Measurements from ENCODE around the gene CELF2.

- TF ChIP-seq TAF1 (IDR thresholded peaks at IDR 0.05; ENCODE audit: borderline replicate concordance, insufficient read depth, low read length) (no peak), POLR2AphosphoS5 (IDR thresholded peaks at IDR 0.05; ENCODE audit: low read depth, low read length) (no peak), SIN3A (IDR thresholded peaks at IDR 0.05; ENCODE audit: borderline replicate concordance, insufficient read depth, low read length) (no peak)
Observed at GRCh38 chr10:10977226-10977956, 40.3 kb upstream of the CELF2 start.

Measured in PFSK-1 (cell line).